Kidney epithelial cell (primary cell): ENCODE measurements around the gene ZNF627. TPM values are rescaled to one million over a fixed set of nuclear protein-coding genes. Genes with fewer than 3 reads are reported as not detected.
"Not testable (repeated sequence)": the region's sequence is repeated elsewhere in the genome, so short reads cannot be mapped to it uniquely, and the experiment has no call there.

ENCODE experiments used
- DNase-seq: peaks from one replicate; pipeline ENCODE4 v3.0.0-alpha.2; 2010; ENCODE audit warnings: low read depth
- H3K27me3 ChIP-seq: 2 replicates; pipeline ENCODE4 v1.6.0; 2011; ENCODE audit warnings: low read length; ENCODE audit not compliant: control insufficient read depth, insufficient read depth
- H3K36me3 ChIP-seq: 2 replicates; pipeline ENCODE4 v1.5.1; 2011; ENCODE audit warnings: low read length; ENCODE audit not compliant: control insufficient read depth, insufficient read depth
- H3K4me3 ChIP-seq: 2 replicates; pipeline ENCODE4 v1.5.1; 2011; ENCODE audit warnings: low read depth, mild to moderate bottlenecking, control low read depth, low read length
- total RNA-seq: library from RNA; depleted of rRNA; stranded (reverse); fragments of >200 nt; gene quantifications from 2 replicates; pipeline ENCODE4 v1.2.3, GENCODE V29; 2015
- TF ChIP-seq, protein P1 (sequence below): IDR thresholded peaks from 2 replicates; pipeline ENCODE4 v1.5.1; 2011; ENCODE audit warnings: mild to moderate bottlenecking, moderate library complexity, low read length, control low read depth, inconsistent platforms; ENCODE audit not compliant: insufficient read depth, poor library complexity, severe bottlenecking

The ZNF627 gene
- total RNA-seq, 1 donor from 2014 or later, result 23.1 TPM

DNA sequence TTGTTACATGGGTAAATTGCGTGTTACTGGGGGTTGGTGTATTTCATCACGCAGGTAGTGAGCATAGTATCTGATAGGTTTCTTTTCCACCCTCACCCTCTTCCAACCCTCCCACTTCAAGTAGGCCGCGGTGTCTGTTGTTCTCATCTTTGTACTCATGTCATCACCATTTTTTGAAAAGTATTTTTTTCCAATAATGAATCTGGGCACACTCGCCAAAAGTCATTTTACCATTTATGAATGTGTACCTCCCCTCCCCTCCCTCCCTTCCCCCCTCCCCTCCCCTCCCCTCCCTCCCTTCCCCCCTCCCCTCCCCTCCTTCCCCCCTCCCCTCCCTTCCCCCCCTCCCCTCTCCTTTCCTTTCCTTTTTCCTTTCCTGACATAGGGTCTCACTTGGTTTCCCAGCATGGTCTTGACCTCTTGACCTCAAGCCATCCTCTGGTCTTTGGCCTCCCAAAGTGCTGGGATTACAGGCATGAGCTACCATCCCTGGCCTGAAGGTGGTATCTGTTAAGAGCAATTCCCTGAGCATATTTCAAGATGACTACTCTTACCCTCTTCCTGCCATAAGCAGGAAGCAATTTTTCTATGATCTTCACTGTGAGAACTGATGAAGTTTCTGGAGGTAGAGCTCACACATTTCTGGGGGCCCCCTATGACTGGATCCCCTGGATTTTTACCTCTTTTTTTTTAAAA lies 15.7 kb downstream of the ZNF627 start:
- TF ChIP-seq, protein P1, sequence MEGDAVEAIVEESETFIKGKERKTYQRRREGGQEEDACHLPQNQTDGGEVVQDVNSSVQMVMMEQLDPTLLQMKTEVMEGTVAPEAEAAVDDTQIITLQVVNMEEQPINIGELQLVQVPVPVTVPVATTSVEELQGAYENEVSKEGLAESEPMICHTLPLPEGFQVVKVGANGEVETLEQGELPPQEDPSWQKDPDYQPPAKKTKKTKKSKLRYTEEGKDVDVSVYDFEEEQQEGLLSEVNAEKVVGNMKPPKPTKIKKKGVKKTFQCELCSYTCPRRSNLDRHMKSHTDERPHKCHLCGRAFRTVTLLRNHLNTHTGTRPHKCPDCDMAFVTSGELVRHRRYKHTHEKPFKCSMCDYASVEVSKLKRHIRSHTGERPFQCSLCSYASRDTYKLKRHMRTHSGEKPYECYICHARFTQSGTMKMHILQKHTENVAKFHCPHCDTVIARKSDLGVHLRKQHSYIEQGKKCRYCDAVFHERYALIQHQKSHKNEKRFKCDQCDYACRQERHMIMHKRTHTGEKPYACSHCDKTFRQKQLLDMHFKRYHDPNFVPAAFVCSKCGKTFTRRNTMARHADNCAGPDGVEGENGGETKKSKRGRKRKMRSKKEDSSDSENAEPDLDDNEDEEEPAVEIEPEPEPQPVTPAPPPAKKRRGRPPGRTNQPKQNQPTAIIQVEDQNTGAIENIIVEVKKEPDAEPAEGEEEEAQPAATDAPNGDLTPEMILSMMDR, result no peak
- DNase-seq, result no peak
- Histone ChIP-seq H3K36me3 (peaks cover 7% of the 10 kb centered on the region), H3K4me3 (no peak overlapping the region), H3K27me3 (no peaks in the 10 kb centered on the region)

DNA sequence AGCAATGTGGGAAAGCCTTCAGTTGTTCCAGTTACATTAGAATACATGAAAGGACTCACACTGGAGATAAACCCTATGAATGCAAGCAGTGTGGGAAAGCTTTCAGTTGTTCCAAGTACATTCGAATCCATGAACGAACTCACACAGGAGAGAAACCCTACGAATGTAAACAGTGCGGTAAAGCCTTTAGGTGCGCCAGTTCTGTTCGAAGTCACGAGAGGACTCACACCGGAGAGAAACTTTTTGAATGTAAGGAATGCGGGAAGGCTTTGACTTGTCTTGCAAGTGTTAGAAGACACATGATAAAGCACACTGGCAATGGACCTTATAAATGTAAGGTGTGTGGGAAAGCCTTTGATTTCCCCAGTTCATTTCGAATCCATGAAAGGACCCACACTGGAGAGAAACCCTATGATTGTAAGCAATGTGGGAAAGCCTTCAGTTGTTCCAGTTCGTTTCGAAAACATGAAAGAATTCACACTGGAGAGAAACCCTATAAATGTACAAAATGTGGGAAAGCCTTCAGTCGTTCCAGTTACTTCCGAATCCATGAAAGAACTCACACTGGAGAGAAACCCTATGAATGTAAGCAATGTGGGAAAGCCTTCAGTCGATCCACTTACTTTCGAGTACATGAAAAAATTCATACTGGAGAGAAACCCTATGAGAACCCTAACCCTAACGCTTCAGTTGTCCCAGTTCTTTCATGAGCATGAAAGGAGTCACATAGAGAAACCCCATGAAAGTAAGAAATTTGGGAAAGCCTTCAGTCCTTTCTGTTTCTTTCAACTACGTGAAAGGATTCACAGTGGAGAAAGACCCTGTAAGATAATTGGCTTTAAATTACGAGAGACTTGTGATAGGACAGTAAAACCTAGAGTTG lies 20.1 kb downstream of the ZNF627 start:
- TF ChIP-seq, protein P1, result no peak
- Histone ChIP-seq H3K4me3 (no peak overlapping the region), H3K27me3 (no peaks in the 10 kb centered on the region), H3K36me3 (peaks cover 9% of the 10 kb centered on the region)
- DNase-seq, result no peak

DNA sequence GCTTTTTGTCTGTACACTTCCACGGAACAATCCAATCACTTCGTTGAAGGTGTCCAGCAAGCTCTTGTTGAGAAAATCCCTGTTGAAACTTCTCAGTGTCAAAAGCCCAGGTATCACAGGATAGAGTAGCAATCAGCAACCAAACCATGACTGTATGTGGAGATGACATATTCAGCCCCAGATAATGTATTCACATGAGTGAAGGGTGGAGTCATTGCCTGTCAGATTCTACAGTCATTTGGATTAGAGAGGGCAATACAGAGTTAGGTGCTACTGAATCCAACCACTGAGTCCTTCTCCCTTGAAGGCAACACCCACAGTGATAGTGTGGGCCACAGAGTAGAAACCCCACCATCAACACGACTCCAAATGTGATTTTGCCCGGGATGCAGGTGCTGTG lies 23.3 kb downstream of the ZNF627 start:
- Histone ChIP-seq H3K36me3 (peaks cover 9% of the 10 kb centered on the region), H3K4me3 (no peak overlapping the region), H3K27me3 (no peaks in the 10 kb centered on the region)
- DNase-seq, result no peak
- TF ChIP-seq, protein P1, result no peak

DNA sequence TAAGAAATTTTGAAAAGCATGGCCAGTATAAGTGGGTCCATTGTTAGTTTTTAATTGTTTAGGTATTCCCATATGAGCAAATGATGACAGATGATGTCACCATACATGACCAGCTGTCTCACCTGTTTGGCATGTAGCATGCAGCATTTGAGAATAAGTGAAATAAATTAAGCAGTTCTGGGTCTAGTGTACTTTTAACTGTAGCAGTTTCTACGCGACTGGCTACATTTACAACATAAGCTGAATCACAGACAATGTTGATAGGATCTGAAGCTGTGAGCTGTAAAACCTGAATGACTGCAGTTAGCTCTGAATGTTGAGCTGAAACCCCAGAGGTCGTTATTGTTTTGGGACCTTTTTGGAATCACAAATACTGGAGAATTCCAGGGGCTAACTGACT lies 25.1 kb downstream of the ZNF627 start:
- DNase-seq, H3K36me3 ChIP-seq, H3K27me3 ChIP-seq, H3K4me3 ChIP-seq: not testable (repeated sequence)

DNA sequence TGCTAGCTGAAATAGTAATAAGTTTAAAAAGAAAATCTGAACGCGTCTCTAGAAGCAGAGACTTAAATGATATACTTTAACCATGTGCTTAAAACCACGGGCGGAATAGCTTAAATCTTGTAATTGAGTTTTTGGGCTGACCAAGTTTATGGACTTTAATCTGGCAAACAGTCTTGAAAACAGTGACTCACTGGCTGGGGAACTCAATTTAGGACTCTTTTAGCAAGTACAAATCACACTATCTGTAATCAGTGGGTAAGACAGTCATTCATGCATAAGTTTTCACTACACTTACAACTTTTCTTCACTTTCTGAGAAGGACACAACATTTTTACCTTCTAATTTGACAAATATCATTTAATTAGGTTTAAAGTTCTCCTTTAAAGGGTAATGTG lies 26.8 kb downstream of the ZNF627 start:
- Histone ChIP-seq H3K4me3 (no peak overlapping the region), H3K36me3 (peaks cover 2% of the 10 kb centered on the region), H3K27me3 (no peaks in the 10 kb centered on the region)
- TF ChIP-seq, protein P1, result no peak
- DNase-seq, result peak; percentile 25

DNA sequence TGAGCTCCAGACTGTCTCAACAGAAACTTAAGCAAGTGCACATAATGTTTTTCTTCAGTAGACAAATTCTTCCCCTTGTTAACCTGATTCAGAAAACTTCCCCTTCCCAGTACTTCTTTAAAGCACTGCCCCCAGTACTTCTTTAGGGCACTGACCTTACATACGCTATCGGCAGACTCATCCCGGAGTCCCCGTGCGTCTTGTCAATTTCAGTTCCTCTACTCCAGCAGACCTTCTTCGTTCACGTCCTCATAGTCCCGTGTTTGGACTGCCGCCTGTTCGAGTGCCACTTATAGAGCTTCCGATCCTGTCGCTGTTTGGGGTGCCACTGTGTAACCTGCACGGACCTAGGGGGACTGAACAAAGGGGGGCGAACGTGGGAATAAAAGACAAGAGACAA lies 29.0 kb downstream of the ZNF627 start:
- Histone ChIP-seq H3K4me3 (no peak overlapping the region), H3K27me3 (no peaks in the 10 kb centered on the region), H3K36me3 (no peaks in the 10 kb centered on the region)
- DNase-seq, result no peak
- TF ChIP-seq, protein P1, result no peak
